ENCODE measurements around the gene SUSD5.
"Not testable (repeated sequence)": the region's sequence is repeated elsewhere in the genome, so short reads cannot be mapped to it uniquely, and the experiment has no call there.

- TF ChIP-seq CTCF (IDR thresholded peaks at IDR 0.05); EP300 (IDR thresholded peaks at IDR 0.05); POLR2AphosphoS5 (IDR thresholded peaks at IDR 0.05); POLR2A (IDR thresholded peaks at IDR 0.05; ENCODE audit: low read depth): not testable (repeated sequence)
Observed at GRCh38 chr3:33181641-33182040, 37.0 kb downstream of the SUSD5 start.
